Adrenal gland (tissue), 12 donors: ENCODE measurements around the gene DKC1. TPM values are rescaled to one million over a fixed set of nuclear protein-coding genes. Genes with fewer than 3 reads are reported as not detected.

Experiments used
- DNase-seq, 7 donors: peaks; one replicate each; pipeline ENCODE4 v3.0.0-alpha.2; 2019 to 2020
- H3K27ac ChIP-seq, 5 donors: fragments of 200-600 bp; sonication (generic) in 4 of 5; 1 replicate in 3 of 5; 2 replicates in 2 of 5; pipeline versions ENCODE4 v1.5.1 to v1.8.0; 2016 to 2020; ENCODE audit warnings: mild to moderate bottlenecking in 1 of 5
- H3K27me3 ChIP-seq: fragments of 200-600 bp; 2 replicates; pipeline ENCODE4 v1.8.0; 2021
- H3K36me3 ChIP-seq, 2 donors: fragments of 200-600 bp; replicated peaks in 1 of 2; 1 replicate in 1 of 2; 2 replicates in 1 of 2; pipeline versions ENCODE4 v1.5.1 to v1.8.0; 2018 to 2022
- H3K4me1 ChIP-seq, 2 donors: fragments of 200-600 bp; replicated peaks in 1 of 2; 1 replicate in 1 of 2; 2 replicates in 1 of 2; pipeline versions ENCODE4 v1.5.1 to v1.8.0; 2018 to 2021
- H3K4me3 ChIP-seq, 4 donors: fragments of 200-600 bp; sonication (generic) in 3 of 4; one replicate each; pipeline ENCODE4 v1.5.1; 2016 to 2018
- H3K9me3 ChIP-seq, 3 donors: fragments of 200-600 bp; sonication (generic) in 1 of 3; replicated peaks in 1 of 3; 1 replicate in 2 of 3; 2 replicates in 1 of 3; pipeline versions ENCODE4 v1.5.1 to v1.8.0; 2016 to 2021
- CTCF ChIP-seq, 6 experiments: fragments of 450-650 bp in 4 of 6; fragments of 200-600 bp in 2 of 6; sonication (generic) in 1 of 6; IDR thresholded peaks; 1 replicate in 5 of 6; 2 replicates in 1 of 6; pipeline versions ENCODE4 v1.5.1 to v1.8.0; 2016 to 2021; ENCODE audit warnings: antibody characterized with exemption in 6 of 6, mild to moderate bottlenecking in 2 of 6, moderate library complexity in 1 of 6
- POLR2A ChIP-seq, 2 donors: fragments of 450-650 bp; IDR thresholded peaks; one replicate each; pipeline ENCODE4 v1.6.1; 2017; ENCODE audit warnings: antibody characterized with exemption in 2 of 2, mild to moderate bottlenecking in 2 of 2, moderate library complexity in 1 of 2
- WGBS, 4 donors: extraction: QIAGEN DNeasy Blood & Tissue Kit in 2 of 4; methylation state at CpG; one replicate each; pipeline versions ENCODE4 v1.1.5 to v1.1.7; 2013 to 2017; 5-methylcytosine and 5-hydroxymethylcytosine counted together
- intact Hi-C, 2 donors: fragments of 100-400 bp; cut with DNase I; formaldehyde crosslinking; loops; one replicate each; pipeline versions ENCODE4 v1.14.1 to v1.15.0; 2022 to 2023
- polyA plus RNA-seq, 3 donors: library from polyadenylated mRNA; stranded (reverse); fragments of 200-250 nt in 2 of 3; fragments of 350-450 nt in 1 of 3; fragmentation: Illumina TruSeq in 1 of 3; extraction: RNeasy Lipid Tissue Mini Kit (QIAGEN cat#74804) in 1 of 3; gene quantifications; one replicate each; pipeline ENCODE4 v1.2.3, GENCODE V29; 2013 to 2014
- total RNA-seq, 9 donors: library from RNA; depleted of rRNA in 4 of 9; stranded (reverse); fragments of >200 nt in 4 of 9; fragments of 120-200 nt in 1 of 9; fragmentation: NEBNext Ultra II Directional in 1 of 9; extraction: Animal tissue kit (Norgen Biotek cat#: 25700) in 1 of 9; gene quantifications; one replicate each; pipeline versions ENCODE4 v1.1.0 to v1.2.4, GENCODE V29; 2013 to 2023
- donor health status: healthy with polysubstance abuse.
- donor health status: Bipolar disorder and iron deficiency.
- donor health status: DM: yes; HTN: yes; CAD: no.
- donor health status: DM: no; HTN: no; CAD: no.
- donor health status: DM: no; HTN: no; CAD: no.
- donor health status: DM: yes; HTN: yes; CAD: no.

Gene DKC1
- total and polyA plus RNA-seq, 12 donors, result 20.2 to 111 (median 31.5) TPM

- no peaks in the 10 kb centered on the region for H3K9me3 ChIP-seq
- DNase-seq, result peak in 5 of 7 donors; percentile 22 to 66 (median 36)
Observed at GRCh38 chrX:154799556-154800348, 37.1 kb downstream of the DKC1 start.

GRCh38 chrX:154800478-154801210, 38.0 kb downstream of the DKC1 start:
- Histone ChIP-seq H3K4me3 (no peak overlapping the region), H3K27me3 (no peaks in the 10 kb centered on the region), H3K9me3 (no peaks in the 10 kb centered on the region), H3K4me1 (peaks cover 8 to 44% of the 10 kb centered on the region in 2 donors), H3K36me3 (no peaks in the 10 kb centered on the region), H3K27ac (peak overlapping the region in 4 of 5 donors; percentile 51 to 84 (median 74))
- WGBS, 4 donors, result 75 to 79% (median 76%) methylated on average over 8 of the region's 8 CpGs
- intact Hi-C loops, result no loop called here
- TF ChIP-seq POLR2A (IDR thresholded peaks at IDR 0.05), result no peak
- no peak for TF ChIP-seq CTCF (IDR thresholded peaks at IDR 0.05)
- peak in 1 of 7 donors; percentile 5 for DNase-seq

More at GRCh38 chrX:154799556-154800348, 37.1 kb downstream of the DKC1 start:
- Histone ChIP-seq H3K27ac (peak overlapping the region in 4 of 5 donors; percentile 51 to 84 (median 74)), H3K27me3 (no peaks in the 10 kb centered on the region), H3K4me3 (no peak overlapping the region), H3K36me3 (no peaks in the 10 kb centered on the region), H3K4me1 (peaks cover 8 to 44% of the 10 kb centered on the region in 2 donors)
- no peak for TF ChIP-seq CTCF (IDR thresholded peaks at IDR 0.05)
- intact Hi-C loops, result no loop called here
- WGBS, 4 donors, result 48 to 56% (median 53%) methylated on average over 6 to 9 of the region's 9 CpGs

- H3K27me3 ChIP-seq, result no peaks in the 10 kb centered on the region
- no peaks in the 10 kb centered on the region for H3K36me3 ChIP-seq
- intact Hi-C loops, result no loop called here
- no peaks in the 10 kb centered on the region for H3K9me3 ChIP-seq
- no peak overlapping the region for H3K4me3 ChIP-seq
- TF ChIP-seq POLR2A (IDR thresholded peaks at IDR 0.05) (peak in 1 of 2 donors; percentile 37), CTCF (IDR thresholded peaks at IDR 0.05) (no peak)
- H3K27ac ChIP-seq, result peak overlapping the region in 4 of 5 donors; percentile 15 to 46 (median 32)
- peak in 3 of 7 donors; percentile 35 to 50 (median 36) for DNase-seq
- 41 to 58% (median 44%) methylated on average over 2 of the region's 2 CpGs for WGBS, 4 donors
- H3K4me1 ChIP-seq, result peaks cover 8 to 41% of the 10 kb centered on the region in 2 donors
Observed at GRCh38 chrX:154802947-154803346, 40.3 kb downstream of the DKC1 start.

DNA sequence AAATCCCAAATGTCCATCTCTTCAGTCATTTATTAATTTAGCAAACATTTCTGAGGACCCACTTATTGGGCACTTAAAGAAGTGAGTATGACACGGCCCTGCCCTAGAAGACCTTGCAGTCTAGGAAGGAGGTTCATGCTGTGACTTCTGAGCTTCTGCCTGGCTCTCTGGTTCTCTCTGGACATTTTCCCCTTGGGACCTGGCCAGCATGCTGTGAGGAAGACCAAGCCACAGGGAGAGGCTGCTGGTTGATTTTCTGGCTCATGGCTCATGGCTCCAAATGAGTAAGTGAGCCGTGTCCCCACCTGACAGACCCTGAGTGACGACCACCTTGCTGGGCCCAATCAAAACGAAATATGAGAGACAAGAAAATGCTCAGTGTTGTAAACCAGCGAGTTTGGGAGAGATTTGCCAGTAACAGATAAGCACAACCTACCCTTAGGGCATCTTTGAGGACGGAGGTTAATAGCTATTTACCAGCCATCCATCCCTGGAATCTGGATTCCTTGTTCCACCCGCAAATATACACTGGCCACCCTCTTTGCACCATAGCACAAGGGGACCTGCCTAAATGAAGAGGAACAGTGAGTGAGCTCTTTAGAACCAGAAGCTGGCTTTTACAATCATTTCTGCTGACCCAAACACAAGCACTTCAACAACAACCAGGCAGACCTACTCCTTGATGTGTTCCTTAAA, 41.7 kb downstream of the DKC1 start:
- no peak for TF ChIP-seq POLR2A (IDR thresholded peaks at IDR 0.05)
- TF ChIP-seq CTCF (IDR thresholded peaks at IDR 0.05), result no peak
- Histone ChIP-seq H3K4me3 (peak overlapping the region in 3 of 4 donors; percentile 24 to 74 (median 35)), H3K36me3 (no peaks in the 10 kb centered on the region), H3K4me1 (peaks cover 5 to 39% of the 10 kb centered on the region in 2 donors), H3K9me3 (no peaks in the 10 kb centered on the region), H3K27me3 (no peaks in the 10 kb centered on the region), H3K27ac (peak overlapping the region; percentile 21 to 90 (median 69))
- peak in 2 of 7 donors; percentile 22 to 29 for DNase-seq
- WGBS, 4 donors, result 12 to 33% (median 18%) methylated on average over 3 to 7 of the region's 7 CpGs
- intact Hi-C loops, result no loop called here
